Nephron (organoid): Measurements from ENCODE around the gene CENPO.

Experiments
- H3K27ac Mint-ChIP-seq, 3 experiments: 2 replicates each; pipeline ENCODE4 v1.8.0; 2020; ENCODE audit warnings: mixed read lengths in 3 of 3, mild to moderate bottlenecking in 2 of 3, moderate library complexity in 1 of 3
- H3K27me3 Mint-ChIP-seq: 2 replicates; pipeline ENCODE4 v1.8.0; 2021; ENCODE audit warnings: low read depth, mild to moderate bottlenecking, moderate library complexity, mixed read lengths
- H3K36me3 Mint-ChIP-seq: 2 replicates; pipeline ENCODE4 v1.8.0; 2020; ENCODE audit warnings: low read depth, mixed read lengths
- H3K4me1 Mint-ChIP-seq: 2 replicates; pipeline ENCODE4 v1.8.0; 2020; ENCODE audit warnings: mixed read lengths
- H3K4me3 Mint-ChIP-seq, 3 experiments: 2 replicates each; pipeline ENCODE4 v1.8.0; 2020; ENCODE audit warnings: mild to moderate bottlenecking in 3 of 3, mixed read lengths in 3 of 3, moderate library complexity in 2 of 3
- H3K9me3 Mint-ChIP-seq: 2 replicates; pipeline ENCODE4 v1.8.0; 2020; ENCODE audit warnings: mixed read lengths
- TF ChIP-seq, protein P1 (sequence below), 3 experiments: fragments of 200-600 bp; sonication (generic); IDR thresholded peaks; one replicate each; pipeline ENCODE4 v1.5.0; 2021; ENCODE audit warnings: antibody characterized with exemption in 3 of 3; ENCODE audit not compliant: unreplicated experiment in 3 of 3

Gene CENPO

DNA sequence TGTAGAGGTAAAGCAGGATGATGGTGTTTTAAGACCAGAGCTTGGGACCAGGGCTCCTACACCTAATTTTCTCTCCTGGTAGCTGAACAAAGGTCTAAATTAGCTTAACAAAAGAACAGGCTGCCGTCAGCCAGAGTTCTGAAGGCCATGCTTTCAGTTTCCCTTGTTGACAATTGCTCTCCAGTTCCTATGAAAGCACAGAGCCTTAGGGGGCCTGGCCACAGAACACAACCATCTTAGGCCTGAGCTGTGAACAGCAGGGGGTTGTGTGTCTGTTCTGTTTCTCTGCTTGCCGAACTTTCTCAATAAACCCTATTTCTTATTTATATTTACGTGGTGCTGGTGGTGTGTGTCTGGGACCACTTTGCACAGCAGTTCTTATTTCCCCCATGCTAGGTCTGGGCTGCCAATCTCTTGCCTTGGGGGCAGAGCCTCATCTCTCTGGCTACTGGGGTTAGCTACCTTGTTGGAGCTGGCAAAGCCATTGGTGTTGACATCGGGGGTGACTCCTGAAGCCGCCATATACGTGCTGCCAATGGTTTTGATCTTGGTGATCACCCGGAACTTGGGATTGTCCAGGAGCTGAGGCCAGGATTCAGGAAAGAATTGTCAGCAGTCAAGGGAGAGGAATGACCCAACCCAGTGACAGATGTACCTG is 29.0 kb downstream of the CENPO start:
- Mint-ChIP-seq H3K27ac (no peak overlapping the region), H3K36me3 (peaks cover 47% of the 10 kb centered on the region), H3K27me3 (no peaks in the 10 kb centered on the region), H3K4me1 (peaks cover 16% of the 10 kb centered on the region), H3K9me3 (no peaks in the 10 kb centered on the region), H3K4me3 (no peak overlapping the region)
- TF ChIP-seq, protein P1, sequence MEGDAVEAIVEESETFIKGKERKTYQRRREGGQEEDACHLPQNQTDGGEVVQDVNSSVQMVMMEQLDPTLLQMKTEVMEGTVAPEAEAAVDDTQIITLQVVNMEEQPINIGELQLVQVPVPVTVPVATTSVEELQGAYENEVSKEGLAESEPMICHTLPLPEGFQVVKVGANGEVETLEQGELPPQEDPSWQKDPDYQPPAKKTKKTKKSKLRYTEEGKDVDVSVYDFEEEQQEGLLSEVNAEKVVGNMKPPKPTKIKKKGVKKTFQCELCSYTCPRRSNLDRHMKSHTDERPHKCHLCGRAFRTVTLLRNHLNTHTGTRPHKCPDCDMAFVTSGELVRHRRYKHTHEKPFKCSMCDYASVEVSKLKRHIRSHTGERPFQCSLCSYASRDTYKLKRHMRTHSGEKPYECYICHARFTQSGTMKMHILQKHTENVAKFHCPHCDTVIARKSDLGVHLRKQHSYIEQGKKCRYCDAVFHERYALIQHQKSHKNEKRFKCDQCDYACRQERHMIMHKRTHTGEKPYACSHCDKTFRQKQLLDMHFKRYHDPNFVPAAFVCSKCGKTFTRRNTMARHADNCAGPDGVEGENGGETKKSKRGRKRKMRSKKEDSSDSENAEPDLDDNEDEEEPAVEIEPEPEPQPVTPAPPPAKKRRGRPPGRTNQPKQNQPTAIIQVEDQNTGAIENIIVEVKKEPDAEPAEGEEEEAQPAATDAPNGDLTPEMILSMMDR (IDR thresholded peaks at IDR 0.05; ENCODE audit: unreplicated experiment in 3 of 3) = no peak

DNA sequence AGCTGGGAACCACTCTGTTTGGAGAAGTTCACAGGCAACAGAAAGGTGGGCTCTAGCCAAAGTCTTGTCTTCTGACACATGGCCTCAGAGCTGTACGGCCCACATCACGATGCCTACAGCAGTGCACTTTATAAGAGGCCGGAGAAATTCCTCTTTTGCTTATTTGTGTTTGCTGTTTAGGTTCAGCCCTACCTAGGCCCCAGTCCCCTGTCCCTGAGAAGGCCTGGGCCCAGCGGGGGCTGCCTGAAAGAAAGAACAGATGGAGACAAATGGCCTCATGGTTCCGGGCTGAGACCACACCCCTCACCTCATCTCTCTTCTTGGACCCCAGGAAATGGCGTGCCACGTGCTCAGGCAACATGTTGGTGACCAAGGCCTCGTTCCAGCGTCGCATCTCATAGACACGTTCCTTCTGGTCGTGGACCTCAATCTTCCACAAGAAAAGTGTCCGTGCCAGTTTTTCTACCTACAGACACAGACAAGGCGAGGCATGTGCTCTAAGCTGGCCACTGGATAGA is 30.9 kb downstream of the CENPO start:
- Mint-ChIP-seq H3K9me3 (no peaks in the 10 kb centered on the region), H3K4me1 (peaks cover 31% of the 10 kb centered on the region), H3K27me3 (no peaks in the 10 kb centered on the region), H3K4me3 (no peak overlapping the region), H3K27ac (no peak overlapping the region), H3K36me3 (peaks cover 33% of the 10 kb centered on the region)
- TF ChIP-seq, protein P1 (IDR thresholded peaks at IDR 0.05; ENCODE audit: unreplicated experiment in 3 of 3) = no peak

DNA sequence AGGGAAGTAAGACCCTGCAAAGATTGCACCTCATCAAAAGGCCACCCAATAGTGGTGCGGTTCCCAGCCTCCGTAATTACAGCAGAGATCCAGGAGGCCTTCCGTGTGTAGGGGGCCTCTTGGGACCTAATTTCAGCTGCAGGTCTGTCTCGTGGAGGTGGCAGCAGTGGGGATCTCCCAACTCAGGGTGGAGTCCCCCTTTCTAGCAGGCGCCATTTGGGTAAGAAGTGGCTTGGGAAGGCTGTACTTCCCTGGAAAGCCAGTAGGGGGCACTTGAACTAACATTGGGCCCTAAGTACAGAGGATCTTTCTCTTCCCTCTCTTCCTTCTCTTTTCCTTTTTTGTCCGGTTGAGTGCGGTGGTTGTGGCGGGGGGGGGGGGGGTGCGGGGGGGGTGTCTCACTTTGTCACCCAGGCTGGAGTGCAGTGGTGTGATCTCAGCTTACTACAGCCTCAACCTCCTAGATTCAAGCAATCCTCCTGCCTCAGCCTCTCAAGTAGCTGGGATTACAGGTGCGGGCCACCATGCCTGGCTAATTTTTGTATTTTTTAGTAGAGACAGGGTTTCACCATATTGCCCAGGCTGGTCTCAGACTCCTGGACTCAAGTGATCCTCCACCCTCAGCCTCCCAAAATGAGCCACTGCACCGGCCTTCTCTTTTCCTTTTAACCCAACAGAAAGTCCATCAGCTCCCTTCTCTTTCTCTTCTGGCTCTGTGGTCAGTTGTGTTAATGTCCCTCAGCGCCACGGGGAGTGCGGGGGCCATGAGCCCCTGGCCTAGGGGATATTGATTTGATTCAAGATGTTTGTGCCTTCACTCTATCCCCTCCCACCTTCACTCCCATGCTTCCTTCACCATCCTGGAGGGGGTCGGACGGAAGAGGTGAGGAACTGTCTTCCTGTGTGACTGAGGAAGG is 32.0 kb downstream of the CENPO start:
- peaks cover 31% of the 10 kb centered on the region for H3K36me3 Mint-ChIP-seq
- peaks cover 31% of the 10 kb centered on the region for H3K4me1 Mint-ChIP-seq
- H3K4me3 Mint-ChIP-seq = no peak overlapping the region

DNA sequence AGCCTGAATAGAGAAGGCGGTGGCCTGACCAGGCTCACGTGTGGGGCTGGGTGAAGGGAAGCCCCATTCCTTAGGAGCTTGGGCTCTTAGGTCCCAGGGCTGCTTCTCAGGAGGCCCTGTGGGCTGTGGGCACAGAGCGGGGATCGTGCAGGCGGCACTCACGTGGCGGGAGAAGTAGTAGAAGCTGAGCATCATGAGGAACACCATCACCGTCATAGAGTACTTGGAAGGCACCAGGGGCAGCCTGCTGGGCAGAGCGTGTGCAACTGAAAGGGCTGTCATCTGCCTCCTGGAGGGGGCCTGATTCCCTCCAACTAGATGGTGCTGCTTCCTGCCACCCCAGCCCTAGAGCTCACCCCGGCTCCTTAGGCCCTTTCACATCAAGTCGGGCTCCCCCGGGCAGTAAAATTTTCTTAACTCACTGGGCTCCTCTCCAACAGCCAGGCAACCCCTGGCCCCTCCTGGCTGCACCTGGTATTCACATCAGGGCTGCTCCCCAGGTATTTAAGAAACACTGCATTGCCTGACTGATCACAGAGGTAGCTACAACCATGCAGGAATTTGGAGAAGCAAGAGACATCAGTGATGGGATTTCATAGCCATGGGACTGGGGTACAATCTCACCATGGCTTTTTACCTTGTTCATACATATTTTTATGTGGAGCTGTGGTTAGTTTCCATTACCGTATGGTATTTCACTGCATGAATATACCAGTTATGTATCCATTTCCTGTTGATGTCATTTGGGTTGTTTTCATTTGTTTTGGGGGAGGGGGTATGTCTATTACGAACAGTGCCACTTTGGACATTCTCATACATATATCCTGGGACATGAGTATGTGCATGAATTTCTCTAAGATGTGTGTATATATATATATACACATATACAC is 32.9 kb downstream of the CENPO start:
- H3K4me1 Mint-ChIP-seq = peaks cover 31% of the 10 kb centered on the region
- peaks cover 22% of the 10 kb centered on the region for H3K36me3 Mint-ChIP-seq
- H3K27ac Mint-ChIP-seq = no peak overlapping the region
- H3K27me3 Mint-ChIP-seq = no peaks in the 10 kb centered on the region
- H3K4me3 Mint-ChIP-seq = no peak overlapping the region
- TF ChIP-seq, protein P1 (IDR thresholded peaks at IDR 0.05; ENCODE audit: unreplicated experiment in 3 of 3) = no peak
- H3K9me3 Mint-ChIP-seq = no peaks in the 10 kb centered on the region

More for the DNA sequence above, 32.0 kb downstream of the CENPO start:
- Mint-ChIP-seq H3K27ac (no peak overlapping the region), H3K9me3 (no peaks in the 10 kb centered on the region), H3K27me3 (no peaks in the 10 kb centered on the region)
- TF ChIP-seq, protein P1 (IDR thresholded peaks at IDR 0.05; ENCODE audit: unreplicated experiment in 3 of 3) = peak; percentile 24 to 34 (median 29)

DNA sequence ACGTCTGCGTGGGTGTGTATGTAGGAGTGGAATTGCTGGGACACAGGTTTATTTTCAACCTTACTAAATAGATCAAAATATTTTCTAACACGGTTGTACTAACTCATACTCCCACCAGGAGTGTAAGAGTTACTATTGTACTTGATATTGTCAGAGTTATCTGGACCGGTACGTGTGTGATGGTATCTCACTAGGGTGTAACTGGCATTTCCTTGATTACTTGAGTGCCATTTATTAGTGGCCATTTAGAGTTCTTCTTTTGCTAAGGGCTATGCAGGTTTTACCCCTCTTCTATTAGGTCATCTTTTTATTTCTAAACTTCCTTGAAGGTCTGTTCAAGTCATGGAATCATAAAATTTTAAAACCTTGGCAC is 33.5 kb downstream of the CENPO start:
- Mint-ChIP-seq H3K27me3 (no peaks in the 10 kb centered on the region), H3K27ac (peak overlapping the region in 1 of 3 experiments; percentile 57), H3K4me3 (no peak overlapping the region), H3K9me3 (no peaks in the 10 kb centered on the region), H3K4me1 (peaks cover 31% of the 10 kb centered on the region), H3K36me3 (peaks cover 16% of the 10 kb centered on the region)
- TF ChIP-seq, protein P1 (IDR thresholded peaks at IDR 0.05; ENCODE audit: unreplicated experiment in 3 of 3) = no peak
